ENCODE data around the gene PRCP. TPM values are rescaled to one million over a fixed set of nuclear protein-coding genes. Genes with fewer than 3 reads are reported as not detected.
A peak's percentile ranks its signal among the peaks of the same experiment; 100 is the strongest.

Gene PRCP
- total RNA-seq, 1 donor, result 23.4 TPM

DNA sequence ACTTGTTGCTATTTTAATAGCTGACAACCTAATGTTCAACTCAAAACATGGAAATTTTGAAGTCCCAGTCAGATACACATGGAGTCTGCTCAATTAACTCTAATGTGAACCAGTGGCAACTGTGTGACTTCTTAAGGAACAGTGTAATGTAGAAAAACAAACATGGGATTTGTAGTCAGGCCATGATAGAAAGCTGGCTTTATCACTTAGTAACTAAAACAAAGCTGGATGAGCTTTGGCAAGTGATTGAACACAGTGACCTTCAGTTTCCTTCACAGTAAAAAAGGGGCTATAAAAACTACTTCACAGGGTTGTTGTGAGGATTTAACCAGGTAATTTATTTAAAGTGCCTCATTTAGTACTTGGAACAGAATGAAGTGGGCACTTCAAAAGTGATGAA lies 62.6 kb downstream of the PRCP start:
- DNase-seq (ENCODE audit: low read depth in 2 of 3, low spot score in 2 of 3), result no peak

- peak in 1 of 3 donors; percentile 25 for DNase-seq (ENCODE audit: low read depth in 2 of 3, low spot score in 2 of 3)
Observed at GRCh38 chr11:82832983-82833382, 67.2 kb downstream of the PRCP start.

DNA sequence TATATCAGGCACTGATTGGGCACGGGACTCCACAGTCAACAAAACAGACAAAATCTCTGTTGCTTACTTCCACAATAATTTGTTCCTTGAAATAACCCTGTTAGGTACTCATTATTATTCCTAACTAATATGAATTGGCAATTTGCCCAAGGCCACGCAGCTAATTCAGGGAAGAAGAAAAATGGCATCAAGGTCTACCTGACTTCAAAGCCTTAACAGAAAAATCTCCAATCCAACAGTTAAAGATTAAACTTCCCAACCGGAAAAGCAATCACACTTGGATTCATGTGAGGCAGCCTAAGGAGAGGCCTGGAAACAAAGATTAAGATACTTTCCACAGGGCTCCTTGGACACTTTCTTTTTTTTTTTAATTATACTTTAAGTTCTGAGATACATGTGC lies 68.9 kb downstream of the PRCP start:
- no peak for DNase-seq (ENCODE audit: low read depth in 2 of 3, low spot score in 2 of 3)

GRCh38 chr11:82830746-82831145 lies 69.5 kb downstream of the PRCP start:
- no peak for DNase-seq (ENCODE audit: low read depth in 2 of 3, low spot score in 2 of 3)

DNA sequence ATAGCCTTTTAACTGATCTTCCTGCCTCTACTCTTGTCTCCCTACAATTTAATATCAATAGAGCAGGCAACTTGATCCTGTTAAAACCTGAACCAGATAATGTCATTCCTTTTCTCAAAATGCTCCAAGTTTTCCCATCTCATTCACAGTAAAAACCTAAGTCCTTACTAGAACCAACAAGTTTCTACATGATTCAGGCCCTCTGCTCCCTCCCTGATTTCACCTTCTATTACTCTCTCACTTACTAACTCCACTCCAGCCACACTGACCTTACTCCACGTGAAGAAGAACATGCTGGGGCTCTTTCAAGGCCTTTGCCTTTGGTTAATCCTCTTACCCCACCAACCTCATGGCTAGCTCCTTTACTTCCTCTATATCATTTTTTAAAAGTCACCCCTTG lies 71.1 kb downstream of the PRCP start:
- no peak for DNase-seq (ENCODE audit: low read depth in 2 of 3, low spot score in 2 of 3)

DNA sequence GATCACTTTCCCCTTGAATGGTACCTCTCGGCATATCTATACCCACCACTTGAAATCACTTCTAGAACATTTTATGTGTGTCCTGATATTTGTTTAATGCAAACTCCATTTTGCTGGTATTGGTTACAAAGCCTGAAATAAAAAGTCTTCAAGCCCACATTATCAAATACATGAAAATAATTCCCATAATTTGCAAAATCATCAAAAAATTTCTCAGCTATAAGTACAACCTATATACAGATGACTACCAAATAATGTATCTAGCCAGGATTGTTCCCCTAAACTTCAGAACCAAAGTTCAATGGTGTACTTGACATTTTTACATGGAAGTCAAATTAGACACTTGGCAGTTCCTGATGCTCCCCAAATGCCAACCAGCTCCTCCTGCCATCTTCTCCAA lies 71.8 kb downstream of the PRCP start:
- DNase-seq (ENCODE audit: low read depth in 2 of 3, low spot score in 2 of 3), result no peak

GRCh38 chr11:82826526-82826925 lies 73.7 kb downstream of the PRCP start:
- no peak for DNase-seq (ENCODE audit: low read depth in 2 of 3, low spot score in 2 of 3)

- no peak for DNase-seq (ENCODE audit: low read depth in 2 of 3, low spot score in 2 of 3)
Observed at GRCh38 chr11:82823647-82824619, 76.3 kb downstream of the PRCP start.

- DNase-seq (ENCODE audit: low read depth in 2 of 3, low spot score in 2 of 3), result no peak
Observed at GRCh38 chr11:82818409-82819043, 81.7 kb downstream of the PRCP start.

- no peak for DNase-seq (ENCODE audit: low read depth in 2 of 3, low spot score in 2 of 3)
Observed at GRCh38 chr11:82815406-82815805, 84.8 kb downstream of the PRCP start.

GRCh38 chr11:82814379-82814778 lies 85.9 kb downstream of the PRCP start:
- no peak for DNase-seq (ENCODE audit: low read depth in 2 of 3, low spot score in 2 of 3)

DNA sequence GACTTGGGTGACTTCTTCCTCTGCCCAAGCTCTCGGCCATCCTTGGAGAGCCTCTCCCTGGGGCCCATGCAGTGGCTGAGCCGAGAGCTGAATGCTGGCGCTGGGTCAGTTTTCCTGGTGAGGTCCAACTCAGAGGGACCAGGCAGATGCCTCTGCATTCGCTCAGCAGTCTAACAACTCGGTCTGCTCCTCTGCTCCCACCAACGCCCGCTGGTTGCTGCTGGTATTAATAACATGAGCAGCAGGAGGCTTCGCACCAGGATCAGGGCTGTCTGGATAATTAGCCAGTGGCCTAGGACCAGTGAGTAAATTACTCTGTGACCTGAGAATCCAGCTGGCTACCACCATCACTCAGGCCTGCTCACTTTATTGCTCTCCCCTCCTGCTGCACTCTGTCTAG lies 88.9 kb downstream of the PRCP start:
- DNase-seq (ENCODE audit: low read depth in 2 of 3, low spot score in 2 of 3), result no peak

GRCh38 chr11:82810738-82811137 lies 89.5 kb downstream of the PRCP start:
- no peak for DNase-seq (ENCODE audit: low read depth in 2 of 3, low spot score in 2 of 3)

DNA sequence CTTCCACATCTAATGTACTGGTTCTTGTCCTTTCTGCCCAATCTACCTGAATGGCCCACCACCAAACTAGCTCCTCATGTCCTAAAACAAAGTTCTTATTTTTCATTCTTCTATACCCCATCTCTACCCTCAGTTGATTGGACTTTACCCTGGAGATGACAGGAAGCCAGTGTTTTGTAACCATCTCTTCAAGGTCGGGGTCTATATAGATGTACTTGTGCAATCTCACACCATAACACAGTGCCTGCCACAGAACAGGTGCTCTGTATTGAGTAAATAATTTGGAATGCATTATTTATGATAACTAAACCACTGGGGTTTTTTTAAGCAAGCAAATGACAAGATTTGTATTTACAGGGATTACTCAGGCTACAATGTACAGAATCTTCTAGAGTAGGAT lies 89.9 kb downstream of the PRCP start:
- DNase-seq (ENCODE audit: low read depth in 2 of 3, low spot score in 2 of 3), result no peak

- DNase-seq (ENCODE audit: low read depth in 2 of 3, low spot score in 2 of 3), result no peak
Observed at GRCh38 chr11:82807646-82808045, 92.6 kb downstream of the PRCP start.

DNA sequence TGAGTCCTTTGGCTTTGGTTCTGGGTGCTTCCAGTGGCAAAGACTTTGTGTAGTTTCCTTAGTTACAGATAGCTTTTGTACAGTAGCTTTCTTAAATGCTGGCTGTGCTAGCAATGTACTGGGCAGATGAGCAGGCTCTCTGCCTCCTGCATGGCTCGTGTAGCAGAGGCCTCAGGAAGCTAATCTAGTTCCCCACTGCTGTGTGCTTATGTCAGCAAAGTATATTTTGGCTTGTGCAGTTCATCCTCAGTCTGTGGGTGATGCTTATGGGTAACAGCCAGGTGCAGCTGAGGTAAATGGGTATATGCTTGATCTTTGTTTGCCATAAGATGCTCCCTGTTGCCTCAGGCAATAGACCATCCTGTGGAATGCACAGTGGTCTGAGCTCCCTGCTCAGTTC lies 97.5 kb downstream of the PRCP start:
- DNase-seq (ENCODE audit: low read depth in 2 of 3, low spot score in 2 of 3), result no peak

DNA sequence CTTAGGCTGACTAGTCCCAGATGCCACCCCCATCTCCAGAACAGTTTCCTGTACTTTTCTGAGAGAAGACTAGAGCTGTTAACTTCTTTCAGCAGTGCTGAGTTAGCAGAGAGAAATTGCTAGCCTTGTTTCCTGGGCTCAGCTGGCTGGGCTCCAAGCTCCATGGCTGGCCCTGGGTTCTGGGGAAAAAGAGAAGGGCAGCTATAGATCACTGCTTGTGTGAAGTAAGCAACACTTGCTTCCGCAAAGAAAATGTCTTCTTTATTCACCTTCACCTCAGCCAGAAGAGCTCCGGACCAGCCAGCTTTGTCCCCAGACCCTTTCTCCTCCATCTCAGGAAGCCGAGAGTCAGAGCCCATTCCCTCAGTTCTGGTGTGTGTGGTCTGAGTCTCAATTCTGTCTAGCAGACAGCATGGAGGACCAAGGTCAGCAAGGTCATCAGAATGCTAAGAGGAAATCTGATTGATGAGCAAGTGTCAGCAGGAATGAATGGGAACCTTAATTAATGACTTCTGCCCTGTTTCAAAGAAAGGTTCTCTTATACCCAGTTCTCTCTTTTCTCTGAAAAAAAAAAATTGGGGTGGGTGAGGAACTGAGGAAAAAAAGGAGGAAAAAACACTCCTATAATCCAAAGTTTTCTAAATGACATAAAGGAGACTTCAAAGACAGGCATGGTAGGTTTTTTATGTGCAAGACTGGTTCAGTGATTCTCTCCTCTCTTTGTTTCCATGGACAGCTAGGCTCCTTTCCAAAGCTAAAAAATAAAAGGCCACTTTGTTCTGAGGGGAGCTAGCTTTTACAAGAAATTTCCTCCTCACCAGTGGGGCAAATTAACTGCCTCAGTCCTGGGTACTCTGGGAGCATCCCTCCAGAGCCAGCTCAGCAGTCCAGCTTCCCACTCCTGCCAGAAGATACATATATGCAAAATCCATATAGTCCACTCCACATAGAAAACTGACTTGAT lies 103.0 kb downstream of the PRCP start:
- no peak for DNase-seq (ENCODE audit: low read depth in 2 of 3, low spot score in 2 of 3)

DNA sequence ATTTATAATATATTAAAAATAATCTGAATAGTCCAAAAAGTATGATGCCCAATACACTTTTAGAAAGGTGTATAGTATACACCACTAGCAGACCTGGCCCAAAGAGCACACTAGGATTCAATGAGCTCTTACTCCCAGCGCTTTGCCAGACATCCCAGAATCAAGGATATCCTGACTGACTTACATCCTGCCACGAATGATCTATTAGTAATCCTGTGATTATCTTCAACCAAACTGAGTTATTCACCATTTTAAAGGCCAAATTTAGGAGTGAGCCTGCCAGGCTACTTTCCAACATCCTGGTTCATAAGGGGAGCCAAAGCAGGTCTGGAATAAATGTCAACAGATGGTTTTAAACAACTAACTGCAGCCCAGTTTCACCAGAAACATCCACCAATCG lies 105.7 kb downstream of the PRCP start:
- no peak for DNase-seq (ENCODE audit: low read depth in 2 of 3, low spot score in 2 of 3)

DNA sequence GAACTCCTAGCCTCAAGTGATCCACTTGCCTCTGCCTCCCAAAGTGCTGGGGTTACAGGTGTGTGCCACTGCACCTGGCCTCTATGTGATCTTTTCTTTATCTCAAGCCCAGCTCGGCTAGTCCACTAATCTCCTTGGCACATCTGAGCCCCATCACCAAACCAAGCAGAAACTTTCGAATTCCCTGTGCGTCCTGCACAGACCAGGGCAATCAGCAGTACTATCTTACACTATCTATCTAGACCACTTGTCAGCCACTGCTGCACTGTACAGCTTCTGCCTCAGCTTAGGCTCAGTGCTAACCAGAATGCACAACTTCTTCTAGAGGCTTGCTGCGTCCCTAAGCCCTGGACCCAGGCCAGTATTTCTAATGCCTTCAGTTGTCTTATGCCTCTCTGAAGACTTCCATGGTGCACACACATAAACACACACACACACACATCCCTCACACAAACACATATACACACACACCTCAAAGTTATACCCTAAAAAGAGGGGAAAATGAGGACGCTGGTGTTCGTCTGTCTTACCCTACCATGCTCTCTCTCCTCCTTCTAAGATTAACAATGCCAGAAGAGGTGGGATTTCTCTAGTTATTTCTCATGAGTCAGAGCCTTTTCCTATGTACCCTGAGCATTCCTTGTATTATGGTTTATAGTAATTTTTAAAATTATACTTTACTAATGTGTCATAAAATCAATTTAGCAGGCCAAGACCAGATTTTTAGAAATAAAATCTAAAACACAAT lies 107.2 kb downstream of the PRCP start:
- peak in 1 of 3 donors; percentile 13 for DNase-seq (ENCODE audit: low read depth in 2 of 3, low spot score in 2 of 3)

DNA sequence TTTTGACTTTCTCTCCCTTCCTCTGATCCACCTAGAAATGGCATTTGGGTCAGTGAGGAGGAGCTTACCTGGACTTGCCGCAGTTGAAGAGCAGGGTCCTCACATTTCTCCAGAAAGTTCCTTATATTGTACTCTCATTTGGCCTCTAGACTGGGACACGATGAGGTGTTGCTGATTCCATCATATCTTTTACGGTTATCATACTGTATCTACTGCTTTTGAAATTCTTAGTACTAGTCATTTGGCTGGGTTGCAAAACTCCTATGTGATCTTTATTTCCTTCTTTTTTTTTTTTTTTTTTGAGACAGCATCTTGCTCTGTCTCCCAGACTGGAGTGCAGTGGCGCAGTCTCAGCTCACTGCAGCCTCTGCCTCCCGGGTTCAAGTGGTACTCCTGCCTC lies 107.9 kb downstream of the PRCP start:
- no peak for DNase-seq (ENCODE audit: low read depth in 2 of 3, low spot score in 2 of 3)
